SU-DHL-6 (cell line): ENCODE measurements around the gene SIGLEC8.
"Not testable (repeated sequence)": the region's sequence is repeated elsewhere in the genome, so short reads cannot be mapped to it uniquely, and the experiment has no call there.

Experiments used
- H2AFZ ChIP-seq: fragments of 200-600 bp; sonication (generic); 2 replicates; pipeline ENCODE4 v1.6.1; 2014; ENCODE audit warnings: low read depth, mild to moderate bottlenecking, moderate library complexity, mixed read lengths, antibody characterized with exemption, low read length; ENCODE audit not compliant: severe bottlenecking
- H3F3A ChIP-seq: fragments of 200-600 bp; shearing (Covaris generic); 2 replicates; pipeline ENCODE4 v1.6.0; 2016; ENCODE audit warnings: antibody characterized with exemption, mild to moderate bottlenecking; ENCODE audit not compliant: insufficient read depth
- H3K27ac ChIP-seq: fragments of 200-600 bp; sonication (generic); 2 replicates; pipeline ENCODE4 v1.5.1; 2016; ENCODE audit warnings: low read depth, mild to moderate bottlenecking, low read length, moderate library complexity, mixed read lengths
- H3K27me3 ChIP-seq: fragments of 200-600 bp; sonication (generic), shearing (Covaris generic); 2 replicates; pipeline ENCODE4 v1.6.0; 2014; ENCODE audit warnings: mild to moderate bottlenecking, low read length
- H3K36me3 ChIP-seq: fragments of 200-600 bp; sonication (generic); 2 replicates; pipeline ENCODE4 v1.6.1; 2014; ENCODE audit warnings: mild to moderate bottlenecking, low read length, mixed read lengths
- H3K4me2 ChIP-seq: fragments of 300-600, 200-600 bp; shearing (Covaris generic), sonication (generic); 2 replicates; pipeline ENCODE4 v1.6.0; 2014; ENCODE audit warnings: low read length, low read depth, mild to moderate bottlenecking; ENCODE audit not compliant: poor library complexity, severe bottlenecking
- H3K4me3 ChIP-seq: fragments of 200-600 bp; sonication (generic); 2 replicates; pipeline ENCODE4 v1.5.1; 2014; ENCODE audit warnings: antibody characterized with exemption, low read length, mild to moderate bottlenecking, mixed read lengths; ENCODE audit not compliant: insufficient read depth, poor library complexity, severe bottlenecking
- H3K79me2 ChIP-seq: fragments of 200-600 bp; sonication (generic); 2 replicates; pipeline ENCODE4 v1.6.1; 2014; ENCODE audit warnings: mild to moderate bottlenecking, low read length, moderate library complexity; ENCODE audit not compliant: insufficient read depth
- H3K9ac ChIP-seq: fragments of 200-600 bp; sonication (generic); 2 replicates; pipeline ENCODE4 v1.7.0; 2014; ENCODE audit warnings: mild to moderate bottlenecking, low read length
- H3K9me2 ChIP-seq: fragments of 200-600 bp; sonication (generic); replicated peaks from 2 replicates; pipeline ENCODE4 v1.6.1; 2014; ENCODE audit warnings: low read length; ENCODE audit not compliant: insufficient read depth
- H3K9me3 ChIP-seq: fragments of 200-600 bp; sonication (generic); 2 replicates; pipeline ENCODE4 v1.6.1; 2014; ENCODE audit warnings: low read length, mixed read lengths; ENCODE audit not compliant: insufficient read depth
- H4K20me1 ChIP-seq: fragments of 200-600 bp; sonication (generic); 2 replicates; pipeline ENCODE4 v1.6.1; 2014; ENCODE audit warnings: low read depth, mild to moderate bottlenecking, antibody characterized with exemption, low read length, moderate library complexity, mixed read lengths
- EZH2phosphoT487 ChIP-seq: fragments of 200-600 bp; sonication (generic), shearing (Covaris generic); conservative IDR thresholded peaks from 2 replicates; pipeline ENCODE4 v1.6.1; 2018; ENCODE audit warnings: mild to moderate bottlenecking, antibody characterized with exemption, low read length, moderate library complexity, mixed read lengths
- TF ChIP-seq, protein P1 (sequence below): fragments of 200-600 bp; sonication (generic); IDR thresholded peaks from one replicate; pipeline ENCODE4 v1.5.1; 2017; ENCODE audit warnings: antibody characterized with exemption, mild to moderate bottlenecking, low read length, moderate library complexity; ENCODE audit not compliant: insufficient read depth, poor library complexity, severe bottlenecking

The SIGLEC8 gene

DNA sequence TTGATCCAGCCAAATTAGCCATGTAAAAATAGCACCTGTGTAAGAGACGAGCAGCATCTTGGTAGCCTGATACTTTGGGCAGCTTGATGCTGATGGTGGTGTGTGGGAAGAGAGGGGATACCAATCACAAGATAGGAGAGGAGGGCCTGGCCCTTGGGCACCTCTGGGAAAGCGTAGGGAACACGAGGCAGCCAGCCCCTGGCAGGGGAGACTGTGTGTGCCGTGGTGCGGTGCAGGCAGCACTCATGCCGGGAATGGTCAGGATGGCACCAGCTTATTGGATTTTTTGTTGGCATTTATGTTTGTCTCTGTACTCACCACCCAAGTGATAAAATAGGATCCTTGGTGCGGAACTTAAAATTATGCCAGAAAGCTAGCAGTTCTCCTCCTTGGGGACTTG is 10.2 kb downstream of the SIGLEC8 start:
- Histone ChIP-seq H4K20me1 (no peaks in the 10 kb centered on the region), H3K36me3 (no peaks in the 10 kb centered on the region), H3K27ac (no peak overlapping the region), H2AFZ (no peak overlapping the region), H3K9ac (no peak overlapping the region), H3K4me2 (no peak overlapping the region), H3K9me2 (no peaks in the 10 kb centered on the region), H3K9me3 (no peaks in the 10 kb centered on the region), H3K4me3 (no peak overlapping the region), H3K79me2 (no peaks in the 10 kb centered on the region), H3K27me3 (no peaks in the 10 kb centered on the region), H3F3A (no peaks in the 10 kb centered on the region)
- TF ChIP-seq, protein P1, sequence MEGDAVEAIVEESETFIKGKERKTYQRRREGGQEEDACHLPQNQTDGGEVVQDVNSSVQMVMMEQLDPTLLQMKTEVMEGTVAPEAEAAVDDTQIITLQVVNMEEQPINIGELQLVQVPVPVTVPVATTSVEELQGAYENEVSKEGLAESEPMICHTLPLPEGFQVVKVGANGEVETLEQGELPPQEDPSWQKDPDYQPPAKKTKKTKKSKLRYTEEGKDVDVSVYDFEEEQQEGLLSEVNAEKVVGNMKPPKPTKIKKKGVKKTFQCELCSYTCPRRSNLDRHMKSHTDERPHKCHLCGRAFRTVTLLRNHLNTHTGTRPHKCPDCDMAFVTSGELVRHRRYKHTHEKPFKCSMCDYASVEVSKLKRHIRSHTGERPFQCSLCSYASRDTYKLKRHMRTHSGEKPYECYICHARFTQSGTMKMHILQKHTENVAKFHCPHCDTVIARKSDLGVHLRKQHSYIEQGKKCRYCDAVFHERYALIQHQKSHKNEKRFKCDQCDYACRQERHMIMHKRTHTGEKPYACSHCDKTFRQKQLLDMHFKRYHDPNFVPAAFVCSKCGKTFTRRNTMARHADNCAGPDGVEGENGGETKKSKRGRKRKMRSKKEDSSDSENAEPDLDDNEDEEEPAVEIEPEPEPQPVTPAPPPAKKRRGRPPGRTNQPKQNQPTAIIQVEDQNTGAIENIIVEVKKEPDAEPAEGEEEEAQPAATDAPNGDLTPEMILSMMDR: no peak
- no peak for TF ChIP-seq EZH2phosphoT487

DNA sequence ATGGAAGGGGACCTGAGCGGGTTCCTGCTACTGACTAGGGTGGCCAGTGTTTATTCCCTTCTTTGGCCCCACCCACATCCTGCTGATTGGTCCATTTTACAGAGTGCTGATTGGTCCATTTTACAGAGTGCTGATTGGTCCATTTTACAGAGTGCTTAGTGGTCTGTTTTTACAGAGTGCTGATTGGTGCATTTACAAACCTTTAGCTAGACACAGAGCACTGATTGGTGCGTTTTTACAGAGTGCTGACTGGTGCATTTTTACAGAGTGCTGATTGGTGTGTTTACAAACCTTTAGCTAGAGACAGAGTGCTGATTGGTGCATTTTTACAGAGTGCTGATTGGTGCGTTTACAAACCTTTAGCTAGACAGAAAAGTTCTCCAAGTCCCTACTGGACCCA is 10.7 kb downstream of the SIGLEC8 start:
- not testable (repeated sequence) for H3K36me3 ChIP-seq, H3K4me3 ChIP-seq, H3F3A ChIP-seq, H2AFZ ChIP-seq, H3K9ac ChIP-seq, H3K9me3 ChIP-seq, H3K79me2 ChIP-seq, H3K4me2 ChIP-seq, H3K27me3 ChIP-seq, H4K20me1 ChIP-seq, H3K9me2 ChIP-seq, H3K27ac ChIP-seq

DNA sequence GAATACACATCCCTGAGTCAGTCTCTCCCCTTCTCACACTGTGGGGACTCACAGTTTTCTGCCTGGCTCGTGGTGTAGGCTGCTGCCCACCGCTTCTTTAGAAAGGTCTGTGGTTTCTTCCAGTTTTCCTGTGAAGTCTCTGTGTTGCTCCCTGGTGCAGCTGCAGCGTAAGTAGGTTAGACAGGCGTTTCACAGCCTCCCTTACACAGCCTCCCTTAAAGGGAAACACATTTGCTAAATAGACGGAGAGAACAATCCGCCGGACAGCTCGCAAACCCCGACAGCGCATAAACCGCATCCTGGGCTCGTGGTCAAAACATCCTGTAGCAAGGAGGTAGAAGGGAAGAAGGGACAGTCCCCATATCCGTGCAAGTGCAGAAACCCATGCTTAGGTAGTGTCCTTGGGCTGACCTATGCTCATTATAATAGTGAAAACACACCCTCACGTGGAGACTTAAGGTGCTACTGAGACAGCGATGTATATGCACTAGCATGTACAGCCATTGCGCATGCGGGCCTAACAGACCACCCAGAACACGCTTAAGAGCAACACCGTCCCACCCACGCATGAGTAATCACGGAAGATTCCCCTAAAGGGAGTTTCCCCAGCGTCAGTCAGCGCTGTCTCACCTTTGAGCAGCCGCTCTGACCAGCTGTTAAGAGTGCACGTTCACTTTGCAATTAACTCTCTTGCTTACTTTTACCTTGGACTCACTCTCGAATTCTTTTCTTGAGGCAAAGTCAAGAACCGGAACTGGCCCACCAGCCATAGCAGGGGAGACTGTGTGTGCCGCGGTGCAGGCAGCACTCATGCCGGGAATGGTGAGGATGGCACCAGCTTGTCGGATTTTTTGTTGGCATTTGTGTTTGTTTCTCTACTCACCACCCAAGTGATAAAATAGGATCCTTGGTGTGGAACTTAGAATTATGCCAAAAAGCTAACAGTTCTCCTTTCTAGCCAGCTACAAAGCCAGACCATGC is 16.6 kb downstream of the SIGLEC8 start:
- Histone ChIP-seq H4K20me1 (no peaks in the 10 kb centered on the region), H2AFZ (no peak overlapping the region), H3K36me3 (no peaks in the 10 kb centered on the region), H3K9me3 (no peaks in the 10 kb centered on the region), H3K9ac (peak overlapping the region; percentile 13; the same call in 1 of the 2 replicates), H3K27ac (no peak overlapping the region), H3K4me3 (peak overlapping the region; percentile 25), H3K4me2 (peak overlapping the region; percentile 49), H3F3A (peaks cover 4% of the 10 kb centered on the region; the same call in 1 of the 2 replicates), H3K27me3 (no peaks in the 10 kb centered on the region), H3K9me2 (no peaks in the 10 kb centered on the region), H3K79me2 (no peaks in the 10 kb centered on the region)
- TF ChIP-seq, protein P1: no peak
- TF ChIP-seq EZH2phosphoT487: no peak

DNA sequence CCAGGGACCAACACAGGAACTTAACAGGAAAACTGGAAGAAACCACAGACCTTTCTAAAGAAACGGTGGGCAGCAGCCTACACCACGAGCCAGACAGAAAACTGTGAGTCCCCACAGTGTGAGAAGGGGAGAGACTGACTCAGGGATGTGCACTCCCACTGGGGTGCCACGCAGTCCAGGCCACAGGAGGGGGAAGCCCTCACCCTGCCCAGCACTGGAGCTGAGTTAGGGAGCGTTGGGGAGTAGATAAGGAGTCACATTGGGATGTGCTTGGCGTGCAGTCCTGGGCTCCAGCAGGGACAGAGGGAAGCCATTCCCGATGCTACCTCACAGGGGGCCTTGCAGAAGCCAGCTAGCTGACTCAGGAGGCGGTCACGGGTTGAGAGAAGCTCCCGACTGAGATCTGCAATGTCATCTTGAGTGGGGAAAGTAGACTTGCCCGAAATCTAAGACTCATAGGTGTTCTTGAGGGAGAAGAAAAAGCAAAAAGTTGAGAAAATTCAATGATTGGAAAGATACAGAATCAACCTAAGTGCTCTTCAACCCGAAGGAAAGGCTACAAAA is 17.3 kb downstream of the SIGLEC8 start:
- Histone ChIP-seq H4K20me1 (no peaks in the 10 kb centered on the region), H3K36me3 (no peaks in the 10 kb centered on the region), H2AFZ (no peak overlapping the region), H3K27ac (no peak overlapping the region), H3K27me3 (no peaks in the 10 kb centered on the region), H3K4me2 (no peak overlapping the region), H3K79me2 (no peaks in the 10 kb centered on the region), H3K9me3 (no peaks in the 10 kb centered on the region), H3K4me3 (no peak overlapping the region), H3K9me2 (no peaks in the 10 kb centered on the region), H3F3A (peaks cover 4% of the 10 kb centered on the region; the same call in 1 of the 2 replicates), H3K9ac (no peak overlapping the region)
- no peak for TF ChIP-seq EZH2phosphoT487
- TF ChIP-seq, protein P1: no peak
